Activated T-cell treated with anti-CD3 and anti-CD28 coated beads for 24 hours (primary cell): Measurements from ENCODE around the gene LDB3.
"Not testable (repeated sequence)": the region's sequence is repeated elsewhere in the genome, so short reads cannot be mapped to it uniquely, and the experiment has no call there.

Source experiments
- DNase-seq: peaks from one replicate; pipeline ENCODE4 v3.0.0-alpha.2; 2020; ENCODE audit warnings: low read depth

The LDB3 gene

GRCh38 chr10:86730227-86730626 is 61.9 kb downstream of the LDB3 start:
- DNase-seq, result no peak

DNA sequence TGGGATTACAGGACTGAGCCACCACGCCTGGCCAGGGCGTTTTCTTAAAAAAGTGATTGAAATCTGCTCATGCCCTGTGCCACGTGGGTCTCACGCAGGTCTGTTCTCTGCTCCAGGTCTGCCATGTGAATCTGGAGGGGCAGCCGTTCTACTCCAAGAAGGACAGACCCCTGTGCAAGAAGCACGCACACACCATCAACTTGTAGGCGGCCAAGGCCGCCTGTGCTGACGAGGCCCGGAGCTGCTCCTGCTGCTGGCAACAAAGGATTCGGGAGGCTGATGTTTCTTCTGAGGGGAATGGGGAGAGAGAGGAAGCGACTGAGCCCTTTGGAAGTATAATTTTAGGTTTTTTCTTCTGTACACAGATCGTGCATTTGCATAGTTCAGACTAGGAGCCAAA is 64.5 kb downstream of the LDB3 start:
- no peak for DNase-seq

DNA sequence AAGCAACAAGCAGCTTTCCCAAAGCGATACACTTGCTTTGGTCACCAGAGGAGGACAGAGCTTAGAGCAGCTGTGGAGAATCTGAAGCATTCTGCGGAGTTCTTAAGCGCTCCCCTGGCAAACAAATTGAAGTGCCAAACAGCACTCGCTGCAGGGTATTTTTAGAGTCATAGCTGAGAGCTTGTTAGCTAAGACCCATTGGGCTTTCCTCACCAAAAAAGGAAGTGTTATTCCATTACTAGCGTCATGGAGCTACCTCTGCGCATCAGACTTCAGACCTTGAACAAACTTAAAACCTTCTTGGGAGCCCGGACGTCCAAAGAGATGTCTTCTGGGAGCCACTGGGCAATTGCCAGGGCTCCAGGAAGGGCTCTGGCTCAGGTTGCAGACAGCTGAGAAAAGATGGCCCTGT is 65.0 kb downstream of the LDB3 start:
- DNase-seq, result no peak

GRCh38 chr10:86734207-86734988 is 66.1 kb downstream of the LDB3 start:
- DNase-seq, result no peak

DNA sequence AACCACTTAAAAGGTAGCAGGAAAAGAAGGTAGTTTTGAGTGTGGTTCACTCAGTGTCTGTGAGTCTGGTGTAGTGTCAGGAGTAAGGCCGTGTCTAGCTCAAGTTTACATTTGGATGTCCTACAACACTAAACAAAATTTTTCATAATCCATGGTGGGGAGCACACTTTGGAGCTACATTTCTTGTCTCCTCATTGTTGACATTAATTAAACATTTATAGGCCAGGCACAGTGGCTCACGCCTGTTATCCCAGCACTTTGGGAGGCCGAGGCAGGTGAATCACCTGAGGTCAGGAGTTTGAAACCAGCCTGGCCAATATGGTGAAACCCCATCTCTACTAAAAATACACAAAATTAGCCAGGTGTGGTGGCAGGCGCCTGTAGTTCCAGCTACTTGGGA is 67.0 kb downstream of the LDB3 start:
- not testable (repeated sequence) for DNase-seq

DNA sequence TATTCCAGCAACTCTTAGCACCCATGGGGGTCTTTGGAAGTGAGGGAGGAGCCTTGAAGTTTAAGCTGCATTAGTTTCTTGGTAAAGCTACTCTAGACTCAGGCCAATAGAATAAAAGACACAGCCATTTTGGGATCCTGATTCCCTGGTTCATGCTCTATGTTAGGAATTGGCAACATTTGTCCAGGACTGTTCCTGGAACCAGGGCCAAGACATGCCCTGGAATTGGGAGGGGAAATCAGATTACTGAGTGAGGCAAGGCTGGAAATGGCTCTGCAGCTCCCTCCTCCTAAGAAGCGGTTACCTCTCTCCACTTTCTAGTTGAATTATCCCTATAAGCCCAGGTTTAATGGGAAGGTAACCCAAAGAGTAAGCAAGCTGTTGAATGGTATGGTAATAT is 73.9 kb downstream of the LDB3 start:
- DNase-seq, result no peak

- DNase-seq, result no peak
Observed at GRCh38 chr10:86744067-86744725, 75.9 kb downstream of the LDB3 start.

GRCh38 chr10:86747796-86748581 is 79.7 kb downstream of the LDB3 start:
- DNase-seq, result no peak

- no peak for DNase-seq
Observed at GRCh38 chr10:86749854-86750253, 81.5 kb downstream of the LDB3 start.

- no peak for DNase-seq
Observed at GRCh38 chr10:86751477-86751876, 83.2 kb downstream of the LDB3 start.

GRCh38 chr10:86752311-86752710 is 84.0 kb downstream of the LDB3 start:
- DNase-seq, result no peak

GRCh38 chr10:86753051-86753450 is 84.7 kb downstream of the LDB3 start:
- no peak for DNase-seq

- DNase-seq, result no peak
Observed at GRCh38 chr10:86753638-86754434, 85.5 kb downstream of the LDB3 start.

GRCh38 chr10:86755454-86755739 is 87.1 kb downstream of the LDB3 start:
- DNase-seq, result no peak

GRCh38 chr10:86755740-86756510 is 87.6 kb downstream of the LDB3 start:
- DNase-seq, result peak; percentile 83

DNA sequence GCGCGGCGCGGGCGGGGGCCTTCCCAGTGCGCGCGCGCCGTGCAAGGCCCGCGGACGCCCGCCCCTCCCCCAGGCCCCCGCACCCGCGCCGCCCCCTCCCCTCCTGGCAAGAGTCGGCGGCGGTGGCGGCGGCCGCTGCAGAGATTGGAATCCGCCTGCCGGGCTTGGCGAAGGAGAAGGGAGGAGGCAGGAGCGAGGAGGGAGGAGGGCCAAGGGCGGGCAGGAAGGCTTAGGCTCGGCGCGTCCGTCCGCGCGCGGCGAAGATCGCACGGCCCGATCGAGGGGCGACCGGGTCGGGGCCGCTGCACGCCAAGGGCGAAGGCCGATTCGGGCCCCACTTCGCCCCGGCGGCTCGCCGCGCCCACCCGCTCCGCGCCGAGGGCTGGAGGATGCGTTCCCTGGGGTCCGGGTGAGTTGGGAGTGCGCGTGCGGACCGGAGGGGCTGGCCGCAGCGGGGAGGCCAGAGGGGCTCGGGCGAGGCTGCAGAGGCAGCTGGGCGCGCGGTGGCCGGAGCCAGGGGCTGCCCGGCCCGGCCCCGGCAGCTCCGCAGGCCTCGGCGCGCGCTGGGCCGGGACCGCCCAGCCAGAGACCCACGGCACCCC is 88.3 kb downstream of the LDB3 start, which contains the start of gene BMPR1A:
Gene BMPR1A (plus strand): TSS at position 109 of the 602 bp plus-strand sequence. CDS start 119,400 bp downstream, outside the sequence.
- no peak for DNase-seq

- no peak for DNase-seq
Observed at GRCh38 chr10:86757113-86757972, 89.0 kb downstream of the LDB3 start.

- no peak for DNase-seq
Observed at GRCh38 chr10:86758189-86759072, 90.1 kb downstream of the LDB3 start.
